Kidney (tissue), 14 donors: Measurements from ENCODE around the gene PRKG2. TPM values are rescaled to one million over a fixed set of nuclear protein-coding genes. Genes with fewer than 3 reads are reported as not detected.

Experiments
- DNase-seq, 5 donors: peaks; one replicate each; pipeline ENCODE4 v3.0.0-alpha.2; 2013 to 2020
- FAIRE-seq: peaks from 2 replicates; lab custom pipeline; 2012; peaks lifted over from hg19 to GRCh38; lab: Jason Lieb, UNC
- H3K27ac ChIP-seq, 2 donors: one replicate each; pipeline ENCODE4 v1.7.0; 2013; ENCODE audit warnings: low read depth in 2 of 2, low read length in 2 of 2, inconsistent platforms in 1 of 2
- H3K27me3 ChIP-seq: one replicate; pipeline ENCODE4 v1.7.1; 2013; ENCODE audit warnings: low read length, inconsistent platforms; ENCODE audit not compliant: control insufficient read depth, insufficient read depth
- H3K36me3 ChIP-seq, 3 donors: one replicate each; pipeline versions ENCODE4 v1.7.0 to v1.7.1; 2013; ENCODE audit warnings: low read length in 3 of 3, control low read depth in 1 of 3, inconsistent platforms in 1 of 3; ENCODE audit not compliant: insufficient read depth in 3 of 3, control insufficient read depth in 2 of 3
- H3K4me1 ChIP-seq, 3 donors: one replicate each; pipeline versions ENCODE4 v1.7.0 to v1.7.1; 2013; ENCODE audit warnings: low read length in 3 of 3, inconsistent platforms in 1 of 3, low read depth in 1 of 3; ENCODE audit not compliant: control insufficient read depth in 2 of 3, insufficient read depth in 2 of 3
- H3K4me3 ChIP-seq, 3 donors: one replicate each; pipeline versions ENCODE4 v1.7.0 to v1.8.1; 2013; ENCODE audit warnings: low read length in 3 of 3, control low read depth in 1 of 3, inconsistent platforms in 1 of 3
- H3K9ac ChIP-seq, 3 donors: one replicate each; pipeline versions ENCODE4 v1.7.0 to v1.7.1; 2013; ENCODE audit warnings: low read length in 3 of 3, control low read depth in 1 of 3, inconsistent platforms in 1 of 3
- H3K9me3 ChIP-seq, 3 donors: one replicate each; pipeline versions ENCODE4 v1.7.0 to v1.7.1; 2013; ENCODE audit warnings: low read length in 3 of 3, control low read depth in 1 of 3, inconsistent platforms in 1 of 3; ENCODE audit not compliant: control insufficient read depth in 2 of 3, insufficient read depth in 1 of 3
- intact Hi-C: fragments of 100-400 bp; cut with DNase I; formaldehyde crosslinking; loops from one replicate; pipeline ENCODE4 v1.11.1; 2022
- polyA plus RNA-seq: library from polyadenylated mRNA; stranded (reverse); fragments of 350-450 nt; fragmentation: Illumina TruSeq; extraction: RNeasy Lipid Tissue Mini Kit (QIAGEN cat#74804); gene quantifications from one replicate; pipeline ENCODE4 v1.2.3, GENCODE V29; 2014; ENCODE audit warnings: low read depth, low replicate concordance; ENCODE audit not compliant: insufficient read depth
- total RNA-seq: library from RNA; stranded (reverse); fragmentation: NEBNext Ultra II Directional; extraction: Animal tissue kit (Norgen Biotek cat#: 25700); gene quantifications from one replicate; pipeline ENCODE4 v1.2.1, GENCODE V29; 2021
- TF ChIP-seq, protein P1 (sequence below): IDR thresholded peaks from 3 replicates; pipeline ENCODE4 v1.5.1; 2012; ENCODE audit warnings: mild to moderate bottlenecking, moderate library complexity, borderline replicate concordance; ENCODE audit not compliant: insufficient read depth; ENCODE audit errors: extremely low read depth
- donor health status: control.
- donor health status: control.
- donor health status: control.
- donor health status: control.
- donor health status: control.
- donor health status: DM: yes; HTN: yes; CAD: no.
- donor health status: Normal renal cell carcinoma (clear cell type).

The PRKG2 gene
- total and polyA plus RNA-seq, 2 donors from 2014 or later = 0.54 to 1.4 TPM

DNA sequence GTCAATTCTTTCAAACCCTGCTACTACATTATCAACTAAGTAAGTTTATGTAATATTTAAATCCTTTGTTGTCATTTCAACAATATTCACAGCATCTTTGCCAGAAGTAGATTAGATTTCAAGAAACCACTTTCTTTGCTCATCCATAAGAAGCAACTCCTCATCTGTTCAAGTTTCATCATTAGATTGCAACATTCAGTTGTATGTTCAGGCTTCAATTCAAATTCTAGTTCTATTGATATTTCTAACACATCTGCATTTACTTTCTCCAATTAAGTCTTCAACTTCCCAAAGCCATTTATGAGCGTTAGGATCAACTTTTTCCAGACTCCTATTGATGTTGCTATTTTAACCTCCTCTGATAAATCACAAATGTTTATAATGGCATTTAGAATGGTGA is 118.5 kb downstream of the PRKG2 start:
- no peak overlapping the region for H3K9ac ChIP-seq
- no peak for DNase-seq
- FAIRE-seq = no peak
- H3K27ac ChIP-seq = no peak overlapping the region
- H3K36me3 ChIP-seq = no peaks in the 10 kb centered on the region
- H3K9me3 ChIP-seq = no peaks in the 10 kb centered on the region
- no peak overlapping the region for H3K4me3 ChIP-seq
- TF ChIP-seq, protein P1, sequence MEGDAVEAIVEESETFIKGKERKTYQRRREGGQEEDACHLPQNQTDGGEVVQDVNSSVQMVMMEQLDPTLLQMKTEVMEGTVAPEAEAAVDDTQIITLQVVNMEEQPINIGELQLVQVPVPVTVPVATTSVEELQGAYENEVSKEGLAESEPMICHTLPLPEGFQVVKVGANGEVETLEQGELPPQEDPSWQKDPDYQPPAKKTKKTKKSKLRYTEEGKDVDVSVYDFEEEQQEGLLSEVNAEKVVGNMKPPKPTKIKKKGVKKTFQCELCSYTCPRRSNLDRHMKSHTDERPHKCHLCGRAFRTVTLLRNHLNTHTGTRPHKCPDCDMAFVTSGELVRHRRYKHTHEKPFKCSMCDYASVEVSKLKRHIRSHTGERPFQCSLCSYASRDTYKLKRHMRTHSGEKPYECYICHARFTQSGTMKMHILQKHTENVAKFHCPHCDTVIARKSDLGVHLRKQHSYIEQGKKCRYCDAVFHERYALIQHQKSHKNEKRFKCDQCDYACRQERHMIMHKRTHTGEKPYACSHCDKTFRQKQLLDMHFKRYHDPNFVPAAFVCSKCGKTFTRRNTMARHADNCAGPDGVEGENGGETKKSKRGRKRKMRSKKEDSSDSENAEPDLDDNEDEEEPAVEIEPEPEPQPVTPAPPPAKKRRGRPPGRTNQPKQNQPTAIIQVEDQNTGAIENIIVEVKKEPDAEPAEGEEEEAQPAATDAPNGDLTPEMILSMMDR = no peak
- no peaks in the 10 kb centered on the region for H3K27me3 ChIP-seq
- no peaks in the 10 kb centered on the region for H3K4me1 ChIP-seq
- intact Hi-C loops = no loop called here

DNA sequence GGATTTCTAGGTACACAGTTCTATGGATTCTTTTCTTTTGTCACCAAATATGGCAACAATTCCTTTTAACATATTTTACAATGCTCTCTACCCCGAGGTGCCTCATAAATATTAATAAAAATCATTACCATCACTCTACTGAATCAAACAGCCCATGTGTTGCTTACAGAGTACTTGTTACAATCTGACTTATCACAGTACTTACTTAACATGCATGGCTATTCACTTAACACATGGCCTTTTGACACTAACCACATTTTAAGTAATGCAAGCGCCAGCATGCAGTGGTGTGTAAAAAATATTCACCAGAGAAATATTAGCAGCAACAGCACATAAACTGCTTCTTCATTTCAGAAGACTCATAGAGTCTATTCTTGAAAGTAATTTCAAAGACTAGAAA is 119.6 kb downstream of the PRKG2 start:
- no peak for FAIRE-seq
- Histone ChIP-seq H3K36me3 (no peaks in the 10 kb centered on the region), H3K4me3 (no peak overlapping the region), H3K9me3 (no peaks in the 10 kb centered on the region), H3K27ac (no peak overlapping the region), H3K4me1 (no peaks in the 10 kb centered on the region), H3K27me3 (no peaks in the 10 kb centered on the region), H3K9ac (no peak overlapping the region)
- TF ChIP-seq, protein P1 = no peak
- intact Hi-C loops = no loop called here
- DNase-seq = no peak

DNA sequence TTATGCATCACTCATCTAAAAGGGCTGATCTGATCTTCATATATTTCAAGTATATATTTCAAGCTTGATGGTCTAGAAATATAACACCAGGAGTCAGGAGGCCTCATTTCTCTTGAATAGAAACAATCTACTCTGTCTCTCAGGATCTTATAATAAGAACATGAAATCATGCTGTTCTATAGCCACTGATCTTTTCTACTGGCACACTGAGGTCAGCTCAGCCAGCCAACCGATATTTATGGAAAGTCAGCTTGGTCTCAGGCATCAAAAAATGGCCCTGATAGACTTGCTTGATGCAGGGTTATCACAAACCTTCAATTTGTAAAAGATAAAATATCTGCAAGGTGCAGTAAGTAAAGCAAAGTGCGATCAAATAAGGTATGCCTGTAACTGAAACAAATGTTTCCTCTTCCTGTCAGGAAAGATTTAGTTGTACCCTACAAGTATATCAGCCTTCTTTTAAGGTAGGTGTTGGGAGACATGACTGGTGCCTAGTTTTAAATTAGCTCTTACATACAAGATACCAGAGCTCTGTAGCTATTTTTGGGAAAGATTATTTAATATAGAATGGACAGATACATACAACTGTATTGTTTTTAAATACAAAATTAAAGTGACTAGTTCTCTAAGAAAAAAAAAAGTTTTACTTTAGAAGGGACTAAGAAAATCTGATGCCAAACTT is 121.2 kb downstream of the PRKG2 start:
- intact Hi-C loops = no loop called here
- Histone ChIP-seq H3K36me3 (no peaks in the 10 kb centered on the region), H3K27ac (no peak overlapping the region), H3K4me3 (no peak overlapping the region), H3K9ac (no peak overlapping the region), H3K27me3 (no peaks in the 10 kb centered on the region), H3K4me1 (no peaks in the 10 kb centered on the region), H3K9me3 (no peaks in the 10 kb centered on the region)
- TF ChIP-seq, protein P1 = no peak
- no peak for DNase-seq
- FAIRE-seq = no peak

DNA sequence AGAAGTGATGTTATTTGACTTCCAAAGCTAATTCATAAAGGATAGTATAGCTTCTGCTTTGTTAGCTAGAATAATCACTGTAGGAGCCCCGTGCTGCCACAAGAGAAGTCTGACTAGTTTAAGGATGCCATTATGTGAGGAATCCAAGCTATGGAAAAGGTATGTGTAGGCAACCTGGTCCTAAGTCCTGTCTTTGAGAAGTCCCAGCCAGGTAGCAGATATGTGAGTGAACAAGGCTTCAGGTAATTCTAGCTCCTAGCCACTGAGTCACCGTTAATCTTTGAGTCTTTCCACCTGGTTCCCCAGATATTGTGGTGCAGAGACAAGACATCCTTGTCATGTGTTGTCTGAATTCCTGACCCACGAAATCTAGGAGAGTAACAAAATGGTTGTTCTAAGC is 129.0 kb downstream of the PRKG2 start:
- H3K27me3 ChIP-seq = no peaks in the 10 kb centered on the region
- no peaks in the 10 kb centered on the region for H3K4me1 ChIP-seq
- no peak overlapping the region for H3K9ac ChIP-seq
- no peak overlapping the region for H3K27ac ChIP-seq
- H3K36me3 ChIP-seq = no peaks in the 10 kb centered on the region
- no peaks in the 10 kb centered on the region for H3K9me3 ChIP-seq
- TF ChIP-seq, protein P1 = no peak
- no peak for DNase-seq
- intact Hi-C loops = no loop called here
- no peak overlapping the region for H3K4me3 ChIP-seq
- FAIRE-seq = no peak
